Omental fat pad (tissue), 4 donors: Measurements from ENCODE around the gene TMEM82. TPM values are rescaled to one million over a fixed set of nuclear protein-coding genes. Genes with fewer than 3 reads are reported as not detected.

ENCODE experiments used
- ATAC-seq: fragments of 150-250 bp; one replicate; pipeline ENCODE4 v1.9.1; 2016; ENCODE audit warnings: mild to moderate bottlenecking, moderate library complexity; ENCODE audit not compliant: low FRiP score
- DNase-seq: peaks from one replicate; pipeline ENCODE4 v3.0.0-alpha.2; 2019; ENCODE audit warnings: low spot score
- total RNA-seq, 4 donors: library from RNA; depleted of rRNA; stranded (reverse); fragments of >200 nt; gene quantifications; one replicate each; pipeline ENCODE4 v1.1.0, GENCODE V29; 2016
- TF ChIP-seq, protein P1 (sequence below), 3 donors: fragments of 450-650 bp; IDR thresholded peaks; one replicate each; pipeline ENCODE4 v1.5.1; 2016 to 2017; ENCODE audit warnings: antibody characterized with exemption in 3 of 3, mild to moderate bottlenecking in 3 of 3, moderate library complexity in 2 of 3

TMEM82 gene
- total RNA-seq, 4 donors from 2014 or later: not detected

DNA sequence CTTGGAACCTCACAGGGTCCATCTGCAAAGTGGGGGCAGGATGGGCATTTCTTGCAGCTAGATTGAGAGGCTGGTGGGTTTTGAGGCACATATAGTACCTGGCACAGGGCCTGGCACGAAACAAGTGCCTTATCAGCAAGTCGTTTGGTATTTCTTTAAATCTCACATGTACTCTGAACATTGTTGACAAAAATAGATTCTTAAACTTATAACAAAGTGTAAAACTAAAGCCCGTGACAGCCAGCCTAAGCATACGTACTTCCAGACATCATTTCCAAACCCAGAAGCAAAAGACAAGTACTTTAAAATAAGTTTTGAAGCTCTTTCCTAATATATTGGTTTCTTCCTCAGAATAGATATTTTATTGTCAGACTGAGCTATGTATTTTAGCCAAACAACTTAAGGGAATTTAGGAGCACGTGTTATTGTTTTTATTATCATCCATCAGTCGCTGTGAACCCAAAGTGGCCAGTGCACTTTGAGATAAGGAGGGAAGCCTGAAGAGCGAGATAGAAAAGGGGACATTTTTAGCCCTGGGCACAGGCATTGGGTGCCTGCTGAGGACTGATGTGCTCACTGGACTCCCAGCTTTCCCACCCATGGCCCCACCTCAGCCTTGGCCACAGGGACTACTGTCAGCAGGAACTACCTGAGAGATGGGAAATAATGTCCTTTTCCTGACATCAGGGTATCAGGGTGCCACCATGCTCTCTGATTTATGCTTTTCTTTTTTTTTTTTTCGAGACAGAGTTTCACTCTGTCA, 19.2 kb downstream of the TMEM82 start:
- DNase-seq (no peak), ATAC-seq (no peak)
- TF ChIP-seq, protein P1, sequence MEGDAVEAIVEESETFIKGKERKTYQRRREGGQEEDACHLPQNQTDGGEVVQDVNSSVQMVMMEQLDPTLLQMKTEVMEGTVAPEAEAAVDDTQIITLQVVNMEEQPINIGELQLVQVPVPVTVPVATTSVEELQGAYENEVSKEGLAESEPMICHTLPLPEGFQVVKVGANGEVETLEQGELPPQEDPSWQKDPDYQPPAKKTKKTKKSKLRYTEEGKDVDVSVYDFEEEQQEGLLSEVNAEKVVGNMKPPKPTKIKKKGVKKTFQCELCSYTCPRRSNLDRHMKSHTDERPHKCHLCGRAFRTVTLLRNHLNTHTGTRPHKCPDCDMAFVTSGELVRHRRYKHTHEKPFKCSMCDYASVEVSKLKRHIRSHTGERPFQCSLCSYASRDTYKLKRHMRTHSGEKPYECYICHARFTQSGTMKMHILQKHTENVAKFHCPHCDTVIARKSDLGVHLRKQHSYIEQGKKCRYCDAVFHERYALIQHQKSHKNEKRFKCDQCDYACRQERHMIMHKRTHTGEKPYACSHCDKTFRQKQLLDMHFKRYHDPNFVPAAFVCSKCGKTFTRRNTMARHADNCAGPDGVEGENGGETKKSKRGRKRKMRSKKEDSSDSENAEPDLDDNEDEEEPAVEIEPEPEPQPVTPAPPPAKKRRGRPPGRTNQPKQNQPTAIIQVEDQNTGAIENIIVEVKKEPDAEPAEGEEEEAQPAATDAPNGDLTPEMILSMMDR (IDR thresholded peaks at IDR 0.05): no peak

DNA sequence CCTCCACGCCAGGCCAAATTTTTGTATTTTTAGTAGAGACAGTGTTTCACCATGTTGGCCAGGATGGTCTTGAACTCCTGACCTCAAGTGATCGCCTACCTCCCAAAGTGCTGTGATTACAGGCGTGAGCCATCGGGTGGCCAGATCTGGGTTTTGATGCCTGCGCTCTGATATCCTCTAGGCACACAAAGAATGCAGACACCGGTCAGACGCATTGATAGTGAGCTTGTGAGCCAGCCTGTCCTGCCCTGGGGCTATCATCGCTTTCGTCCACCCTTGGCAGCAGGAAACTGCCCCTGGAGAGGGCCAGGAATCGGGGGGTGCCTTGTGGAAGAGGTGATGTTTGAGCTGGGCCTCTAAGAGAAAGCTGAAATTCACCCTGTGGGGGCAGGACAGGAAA, 20.2 kb downstream of the TMEM82 start:
- TF ChIP-seq, protein P1 (IDR thresholded peaks at IDR 0.05): no peak
- ATAC-seq (no peak), DNase-seq (no peak)

DNA sequence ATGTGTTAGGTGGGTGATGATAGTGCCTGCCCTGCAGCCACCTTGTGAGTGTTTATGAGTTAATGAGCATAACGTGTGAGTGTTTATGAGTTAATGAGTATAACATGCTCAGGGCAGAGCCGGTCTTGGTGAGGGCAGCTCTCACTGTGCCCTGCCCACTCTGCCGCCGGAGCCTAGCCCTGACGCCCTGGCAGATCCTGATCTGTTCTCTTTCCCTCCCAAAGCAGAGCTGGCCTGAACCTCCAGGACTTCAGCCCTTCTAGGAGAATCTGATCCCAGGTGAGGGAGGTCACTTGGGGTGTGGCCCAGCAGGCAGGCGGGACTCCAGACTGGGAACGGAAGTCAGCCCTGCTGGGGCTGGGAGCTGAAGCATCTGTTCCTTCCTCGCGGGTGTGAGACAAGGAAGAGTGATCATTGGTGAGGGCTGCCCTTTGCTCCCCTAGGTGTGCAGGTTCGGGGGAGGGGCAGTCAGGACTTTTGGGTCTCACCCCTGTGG, 22.0 kb downstream of the TMEM82 start:
- TF ChIP-seq, protein P1 (IDR thresholded peaks at IDR 0.05): no peak
- ATAC-seq: no peak
- DNase-seq: no peak

DNA sequence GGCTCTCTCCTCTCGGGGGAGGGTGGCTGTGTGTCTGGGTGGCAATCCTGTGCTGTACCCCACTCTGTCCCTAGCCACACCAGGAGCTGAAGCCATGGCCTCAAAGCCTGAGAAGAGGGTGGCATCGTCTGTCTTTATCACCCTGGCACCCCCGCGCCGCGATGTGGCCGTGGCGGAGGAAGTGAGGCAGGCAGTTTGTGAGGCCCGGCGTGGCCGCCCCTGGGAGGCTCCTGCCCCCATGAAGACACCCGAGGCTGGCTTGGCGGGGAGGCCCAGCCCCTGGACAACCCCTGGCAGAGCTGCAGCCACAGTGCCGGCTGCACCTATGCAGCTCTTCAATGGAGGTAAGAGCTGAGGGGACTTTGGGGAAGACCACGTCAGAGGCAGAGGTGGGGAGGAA, 22.6 kb downstream of the TMEM82 start:
- DNase-seq: no peak
- ATAC-seq: no peak
- TF ChIP-seq, protein P1 (IDR thresholded peaks at IDR 0.05): no peak

DNA sequence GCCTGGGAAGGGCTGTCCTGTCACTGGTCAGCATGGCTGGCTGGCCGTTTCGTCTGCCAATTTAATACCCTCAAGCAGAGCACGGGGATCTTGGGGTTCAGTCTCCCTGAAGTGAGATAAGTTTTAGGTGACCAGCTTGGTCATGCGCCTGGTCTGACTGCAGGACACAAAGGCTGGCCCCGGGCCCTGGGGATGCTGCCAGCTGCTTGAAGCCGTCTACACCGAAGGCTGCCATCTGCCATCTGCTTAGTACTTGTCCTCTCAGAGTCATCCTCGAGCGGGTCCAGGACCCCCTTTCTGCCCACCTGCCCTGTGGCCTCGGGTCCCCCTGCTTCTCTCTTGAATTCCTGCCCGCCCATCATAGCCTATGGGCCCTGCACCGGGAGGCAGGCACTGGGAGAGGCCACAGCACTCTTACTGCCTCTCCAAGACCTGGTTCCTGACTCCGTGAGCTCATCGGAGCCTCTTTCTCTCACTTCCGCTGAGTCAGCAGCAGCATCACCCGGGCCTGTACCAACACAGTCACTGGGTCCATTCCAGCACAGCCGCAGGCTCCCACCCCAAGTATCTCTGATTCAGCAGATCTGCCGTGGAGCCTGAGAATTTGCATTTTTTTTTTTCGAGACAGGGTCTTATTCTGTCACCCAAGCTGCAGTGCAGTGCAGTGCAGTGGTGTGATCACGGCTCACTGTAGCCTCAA, 23.3 kb downstream of the TMEM82 start:
- DNase-seq (no peak), ATAC-seq (no peak)
- TF ChIP-seq, protein P1 (IDR thresholded peaks at IDR 0.05): no peak

DNA sequence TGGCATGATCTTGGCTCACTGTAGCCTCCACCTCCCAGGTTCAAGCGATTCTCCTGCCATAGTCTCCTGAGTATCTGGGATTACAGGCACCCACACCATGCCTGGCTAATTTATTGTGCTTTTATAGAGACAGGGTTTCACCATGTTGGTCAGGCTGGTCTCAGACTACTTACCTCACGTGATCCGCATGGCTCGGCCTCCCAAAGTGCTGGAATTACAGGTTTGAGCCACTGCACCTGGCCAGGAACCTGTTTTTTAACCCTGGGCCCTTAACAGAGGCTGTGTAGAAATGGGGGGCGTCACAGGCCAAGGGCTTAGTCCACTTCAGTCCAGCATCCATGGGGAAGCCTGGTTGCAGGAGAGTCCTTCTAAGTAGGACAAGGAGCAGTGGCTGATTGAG, 25.6 kb downstream of the TMEM82 start:
- TF ChIP-seq, protein P1 (IDR thresholded peaks at IDR 0.05): no peak
- ATAC-seq (no peak), DNase-seq (no peak)
